ENCODE data around the gene CYTH1.

DNA sequence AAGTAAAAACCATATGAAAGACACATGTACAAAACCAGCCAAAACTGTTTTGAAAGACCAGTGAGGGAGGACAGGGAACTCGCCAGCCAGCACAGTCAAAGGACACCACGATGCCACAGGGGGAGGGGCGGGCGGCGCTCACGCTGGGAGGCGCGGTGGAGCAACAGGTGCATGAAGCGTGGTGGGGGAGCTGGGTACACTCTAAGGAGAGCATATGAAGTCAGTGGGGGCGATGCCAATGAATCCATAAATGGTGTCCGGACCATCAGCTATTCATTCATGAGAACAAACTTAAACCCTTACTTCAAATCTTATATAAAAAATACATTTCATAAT, 103.9 kb downstream of the CYTH1 start:
- TF ChIP-seq SCRT2 (tag by site-specific recombination; IDR thresholded peaks at IDR 0.05) (peak; percentile 84), ZNF350 (tag by site-specific recombination; IDR thresholded peaks at IDR 0.05) (no peak), CTCF (tag by site-specific recombination; IDR thresholded peaks at IDR 0.05) (no peak), ZNF292 (tag by site-specific recombination; IDR thresholded peaks at IDR 0.05; ENCODE audit: borderline replicate concordance, low read depth) (no peak), ZNF140 (tag by site-specific recombination; IDR thresholded peaks at IDR 0.05) (no peak), ZBTB6 (tag by site-specific recombination; IDR thresholded peaks at IDR 0.05) (no peak), ZNF76 (tag by site-specific recombination; IDR thresholded peaks at IDR 0.05; ENCODE audit: borderline replicate concordance, low read depth) (no peak)

Measured in HEK293 (cell line).